DMS153 treated with DMSO at 0.1 percent for 48 hours (cell line): Measurements from ENCODE around the gene CMTR1.
A peak's percentile ranks its signal among the peaks of the same experiment; 100 is the strongest.
"Not testable (repeated sequence)": the region's sequence is repeated elsewhere in the genome, so short reads cannot be mapped to it uniquely, and the experiment has no call there.

Experiments used
- DNase-seq: peaks from one replicate; lab custom pipeline; 2025; ENCODE audit not compliant: unreplicated experiment; lab: John Stamatoyannopoulos, UW

Gene CMTR1

DNA sequence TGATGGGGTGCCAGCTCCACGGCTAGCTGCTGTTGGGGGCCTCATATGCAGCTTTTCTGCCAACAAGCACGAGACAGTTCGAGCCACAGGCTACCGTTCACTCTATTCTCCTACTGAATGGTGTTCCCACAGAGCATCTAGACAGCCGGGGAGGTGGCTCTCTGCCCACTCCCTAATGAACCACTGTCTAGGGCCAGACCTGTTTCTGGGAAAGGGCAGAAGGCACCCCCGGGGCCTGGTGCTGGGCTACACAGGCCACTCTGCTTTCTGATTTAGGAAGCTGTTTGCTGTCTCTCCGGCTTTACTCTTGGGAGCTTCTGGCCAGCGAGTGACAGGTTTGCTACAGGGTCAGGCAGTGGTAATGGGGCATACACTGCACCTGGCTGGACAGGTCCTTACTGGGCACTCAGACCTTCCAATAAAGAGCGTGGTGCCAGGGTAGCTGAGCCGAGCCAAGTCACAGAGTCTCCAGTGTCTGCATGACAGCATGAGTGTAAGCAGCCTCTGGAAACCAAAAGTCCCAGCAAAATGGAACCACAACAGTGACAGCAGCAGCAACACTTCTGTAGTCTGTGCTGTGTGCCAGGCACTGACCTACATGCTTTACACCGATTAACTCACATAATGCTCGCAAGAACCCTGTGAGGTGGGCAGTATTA lies 58.3 kb downstream of the CMTR1 start:
- DNase-seq = no peak

GRCh38 chr6:37491830-37492208 lies 58.8 kb downstream of the CMTR1 start:
- DNase-seq = no peak

DNA sequence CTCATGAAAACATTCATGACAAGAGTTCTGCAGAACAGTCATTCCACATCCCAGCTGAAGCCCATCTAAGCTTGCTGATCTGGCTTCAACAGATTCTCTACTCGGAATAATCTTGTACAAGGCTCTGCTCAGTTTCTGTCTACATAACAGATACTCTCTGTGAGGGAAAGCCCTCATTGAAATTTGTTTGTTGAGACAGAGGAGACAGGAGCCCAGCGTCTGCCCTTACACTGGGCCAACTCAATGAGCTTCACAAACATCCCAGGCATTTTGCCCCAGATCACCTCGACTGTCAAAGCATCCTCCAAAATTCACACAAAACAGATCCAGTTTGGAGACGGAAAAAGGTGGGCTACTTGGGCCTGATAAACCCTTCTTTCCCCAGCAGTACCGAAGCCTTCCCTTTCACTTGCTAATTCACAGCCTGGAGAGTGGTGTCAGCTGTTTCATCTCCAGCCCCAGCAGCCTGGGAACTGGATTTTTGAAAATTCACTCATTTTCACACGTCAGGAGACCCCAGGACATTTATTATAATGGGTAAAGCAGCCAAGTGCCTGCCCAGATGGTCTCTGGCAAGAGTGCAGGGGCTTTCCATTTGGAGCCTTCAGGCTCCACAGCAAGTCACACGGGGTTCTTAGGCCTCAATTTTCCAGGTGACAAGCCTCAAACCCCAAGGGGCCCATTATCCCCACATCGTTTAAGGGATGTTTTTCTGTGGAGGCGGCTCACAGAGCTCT lies 59.4 kb downstream of the CMTR1 start:
- DNase-seq = no peak

- DNase-seq = peak; percentile 28
Measured at GRCh38 chr6:37492991-37493660, 60.1 kb downstream of the CMTR1 start.

DNA sequence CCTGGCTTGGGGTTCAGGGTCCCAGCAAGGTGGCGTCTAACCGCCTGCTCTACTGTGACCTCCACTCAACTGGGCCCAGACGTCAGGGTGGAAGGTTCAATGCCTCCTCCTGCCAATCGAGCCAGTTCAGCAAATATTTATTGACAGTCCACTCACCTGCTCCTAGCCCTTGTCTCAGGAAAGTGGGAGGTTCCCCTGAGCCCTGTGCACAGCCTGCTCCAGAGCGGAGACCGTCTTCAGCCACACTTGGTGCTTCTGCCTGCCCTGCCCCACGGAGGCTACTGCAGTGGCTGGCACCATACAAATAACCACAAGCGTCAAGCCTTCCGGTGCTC lies 60.6 kb downstream of the CMTR1 start:
- DNase-seq = no peak

DNA sequence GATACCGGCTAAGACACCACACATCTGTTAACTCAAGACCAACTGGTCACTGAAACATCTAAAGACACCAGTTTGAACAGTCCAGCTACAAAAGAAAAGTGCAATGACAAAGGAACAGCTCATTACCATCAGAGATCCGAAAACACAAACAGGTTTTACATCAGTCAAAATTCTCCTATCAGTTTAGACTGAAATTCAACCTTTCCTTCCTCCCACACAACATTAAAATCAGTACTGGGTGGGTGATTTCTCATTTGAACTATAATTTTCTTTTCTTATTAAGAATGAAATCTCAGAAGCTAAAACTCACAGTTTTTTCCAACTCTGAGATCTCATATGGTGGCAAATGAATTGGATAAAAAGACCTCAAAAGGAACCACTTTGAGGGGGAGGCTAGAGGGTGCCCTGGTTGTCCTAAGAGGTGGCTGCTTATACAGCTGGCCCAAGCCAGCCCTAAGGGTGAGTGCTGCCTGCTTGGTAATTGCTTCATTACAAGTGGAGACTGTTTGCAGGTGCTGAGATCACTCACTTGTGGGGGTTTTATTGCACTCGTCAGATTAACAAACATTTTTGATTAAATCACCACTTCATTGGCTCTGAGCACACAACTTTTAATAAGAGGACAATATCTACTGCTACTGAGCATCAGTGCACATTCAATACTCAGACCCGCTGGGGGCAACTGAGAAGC lies 62.4 kb downstream of the CMTR1 start:
- DNase-seq = no peak

GRCh38 chr6:37496951-37497885 lies 64.2 kb downstream of the CMTR1 start:
- no peak for DNase-seq

DNA sequence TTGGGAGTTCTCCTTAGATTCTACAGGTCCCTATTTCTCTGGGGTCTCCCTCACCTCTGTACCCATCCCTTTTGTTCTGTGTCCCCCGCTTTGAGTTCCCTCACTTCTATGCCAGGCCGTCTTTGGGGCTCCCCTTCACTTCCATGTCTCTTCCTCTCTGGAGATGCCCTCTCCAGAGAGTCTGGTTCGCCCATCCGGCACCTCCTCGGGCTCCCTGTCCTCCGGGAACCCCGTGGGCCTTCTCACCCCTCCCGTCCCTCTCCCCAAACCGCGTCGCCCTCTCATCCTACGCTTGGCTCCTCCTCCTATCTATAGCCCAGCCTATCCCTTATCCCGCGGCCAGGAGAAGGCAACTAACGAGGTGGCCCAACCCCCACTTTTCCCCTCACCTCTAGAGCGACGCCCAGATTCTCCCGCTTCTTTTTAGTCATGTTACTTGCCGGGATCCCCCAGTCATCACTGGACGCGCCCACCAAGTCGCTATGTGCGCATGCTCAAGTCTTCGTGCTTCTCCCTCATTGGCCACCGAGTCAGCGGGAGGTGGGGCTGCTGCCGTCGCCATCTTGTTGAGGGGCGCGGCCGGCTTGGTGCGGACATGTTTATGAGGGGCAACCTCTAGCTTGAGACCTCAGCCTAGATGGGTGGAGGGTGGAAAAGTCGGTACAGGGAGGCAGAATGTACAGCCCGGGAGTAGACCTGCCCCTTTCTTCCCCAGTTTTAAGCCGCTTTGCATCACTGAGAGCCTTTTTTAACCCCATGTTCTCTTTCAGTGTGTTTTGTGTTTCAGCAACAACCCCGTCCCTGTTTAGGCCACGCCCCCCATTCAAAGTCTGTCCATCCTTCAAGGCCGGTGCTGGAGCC lies 66.6 kb downstream of the CMTR1 start, which contains the start of gene CCDC167:
Gene CCDC167, minus strand, starts transcription at position 461 of the 861 bp plus-strand sequence. Its CDS starts 30 bp downstream, at position 431.
- DNase-seq = peak; percentile 84

DNA sequence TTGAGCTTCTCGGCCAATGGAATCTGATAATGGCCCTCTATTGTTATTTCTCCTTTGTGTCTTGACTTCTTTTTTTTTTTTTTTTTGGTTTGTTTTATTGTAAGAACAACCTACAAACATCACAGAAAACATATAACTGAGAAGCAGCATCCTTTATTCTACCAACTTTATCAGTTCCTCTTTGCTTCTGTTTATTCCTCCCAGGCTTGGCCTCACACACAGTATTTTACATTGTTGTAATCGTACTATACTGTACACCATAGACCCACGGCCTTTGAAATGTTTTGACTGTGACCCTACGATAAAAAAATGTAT lies 67.2 kb downstream of the CMTR1 start:
- DNase-seq = no peak

DNA sequence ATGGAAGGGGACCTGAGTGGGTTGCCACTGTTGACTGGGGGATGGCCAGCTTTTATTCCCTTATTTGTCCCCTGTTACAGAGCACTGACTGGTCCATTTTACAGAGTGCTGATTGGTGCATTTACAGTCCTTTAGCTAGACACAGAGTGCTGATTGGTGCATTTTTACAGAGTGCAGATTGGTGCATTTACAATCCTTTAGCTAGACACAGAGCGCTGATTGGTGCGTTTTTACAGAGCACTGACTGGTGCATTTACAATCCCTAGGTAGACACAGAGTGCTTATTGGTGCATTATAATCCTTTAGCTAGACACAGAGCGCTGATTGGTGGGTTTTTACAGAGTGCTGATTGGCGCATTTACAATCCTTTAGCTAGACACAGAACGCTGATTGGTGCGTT lies 67.9 kb downstream of the CMTR1 start:
- DNase-seq = not testable (repeated sequence)

DNA sequence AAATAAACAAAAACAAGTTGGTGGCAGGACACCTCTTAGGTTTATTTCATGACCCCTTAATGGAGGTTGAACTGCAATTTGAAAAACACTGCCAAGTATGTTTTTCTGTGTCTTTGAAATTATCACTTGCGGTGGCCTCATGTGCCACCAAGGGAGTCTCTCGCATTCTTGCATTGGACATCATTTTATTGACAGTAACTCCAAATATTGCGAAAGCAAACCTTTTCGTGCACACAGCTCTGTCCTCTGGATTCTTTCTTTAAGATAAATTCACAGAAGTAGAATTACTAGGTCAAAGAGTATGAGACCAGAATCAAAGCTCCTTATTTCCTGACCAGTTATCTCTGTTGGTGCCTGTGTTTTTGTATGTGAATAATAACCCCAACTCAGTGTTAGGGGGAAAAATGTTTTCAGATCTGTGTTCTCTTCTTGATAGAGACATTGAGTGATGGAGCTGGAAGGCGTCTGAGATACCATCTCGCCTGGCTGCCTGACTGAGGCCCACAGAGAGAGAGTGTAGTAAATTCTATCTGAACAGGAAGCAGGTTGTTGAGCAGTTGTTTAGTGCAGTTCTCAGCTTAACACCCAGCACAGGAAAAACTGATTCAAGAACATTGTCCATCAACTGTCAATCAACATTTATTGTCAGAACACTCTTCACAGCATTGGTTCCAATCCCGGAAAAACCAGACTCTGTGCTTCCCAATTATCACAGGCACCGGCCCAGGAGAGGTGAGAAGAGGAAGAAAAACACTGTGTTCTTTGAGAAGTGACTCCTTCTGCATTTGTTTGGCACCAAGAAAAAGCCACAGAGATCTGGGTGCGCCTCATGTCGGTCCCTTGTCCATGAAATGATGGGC lies 68.8 kb downstream of the CMTR1 start:
- peak; percentile 23 for DNase-seq

DNA sequence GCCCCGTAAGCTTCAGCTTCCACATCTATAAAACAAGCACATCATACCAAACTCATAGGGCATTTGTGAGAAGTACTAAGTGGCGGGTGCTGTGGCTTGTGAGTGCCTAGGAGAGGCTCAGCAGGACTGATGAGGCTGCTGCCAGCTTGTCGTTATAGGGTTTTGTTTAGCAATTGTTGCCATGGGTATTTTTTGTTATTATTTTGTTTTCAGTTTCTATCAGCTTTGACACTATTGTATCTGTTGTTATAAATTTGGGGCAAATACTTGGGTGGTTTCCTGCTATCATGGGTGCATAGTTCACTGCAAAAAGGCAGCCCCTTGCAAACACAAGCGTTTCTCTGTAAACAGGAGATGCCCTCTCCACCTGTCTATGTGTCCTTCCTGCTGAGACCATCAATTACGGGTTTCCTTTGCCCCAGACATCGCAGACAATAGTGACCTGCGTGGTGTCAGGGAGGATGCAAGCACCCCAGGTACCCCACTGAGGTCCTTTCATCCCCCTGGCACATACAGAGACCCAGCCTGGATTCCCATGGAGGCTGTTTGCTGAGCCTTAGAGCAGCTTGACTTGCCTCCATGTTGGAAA lies 69.8 kb downstream of the CMTR1 start:
- DNase-seq = no peak

- DNase-seq = no peak
Measured at GRCh38 chr6:37503309-37503965, 70.4 kb downstream of the CMTR1 start.

DNA sequence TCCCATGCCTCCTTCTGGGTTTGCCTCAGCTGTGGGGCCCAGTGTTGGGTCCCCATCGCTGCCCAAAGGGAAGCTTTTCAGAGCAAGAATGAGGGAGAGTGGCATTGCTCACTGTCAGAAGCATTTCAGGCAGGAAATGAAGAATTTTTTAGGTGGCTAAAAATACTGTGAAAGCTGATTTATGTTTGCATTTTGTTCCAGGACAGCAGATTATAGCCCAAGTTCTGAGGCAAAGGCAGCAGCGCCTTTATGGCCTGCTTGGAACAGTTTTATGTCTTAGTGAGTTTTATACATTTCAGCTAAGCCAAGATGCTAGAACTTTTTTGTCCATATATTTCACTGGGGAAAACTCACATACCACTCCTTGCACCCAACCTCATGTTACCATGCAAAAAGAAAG lies 71.0 kb downstream of the CMTR1 start:
- no peak for DNase-seq

GRCh38 chr6:37506479-37506878 lies 73.5 kb downstream of the CMTR1 start:
- DNase-seq = no peak

GRCh38 chr6:37507077-37507476 lies 74.1 kb downstream of the CMTR1 start:
- DNase-seq = no peak

- no peak for DNase-seq
Measured at GRCh38 chr6:37507690-37508421, 74.8 kb downstream of the CMTR1 start.
